ENCODE results near the gene GLCE.
A peak's percentile ranks its signal among the peaks of the same experiment; 100 is the strongest.

Gene GLCE

DNA sequence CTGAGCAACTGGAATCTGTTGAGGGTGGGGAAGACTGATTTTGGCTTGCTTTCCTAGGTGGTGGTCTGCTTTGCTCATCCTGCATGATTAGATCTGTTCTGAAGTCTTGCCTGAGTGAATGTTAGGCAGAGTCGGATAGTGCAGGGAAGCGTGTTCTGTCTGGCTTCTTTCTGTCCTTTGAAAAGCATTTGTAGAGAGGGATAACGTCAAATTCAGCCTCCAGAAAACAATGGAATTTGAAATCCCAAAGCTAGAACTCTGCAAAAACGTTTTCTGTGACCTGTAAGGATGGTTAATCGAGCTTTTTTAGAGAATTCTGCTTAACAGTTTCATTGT, 1.4 kb downstream of the GLCE start:
- Histone ChIP-seq H2AFZ (ENCODE audit: low read length) (no peak overlapping the region), H3K79me2 (ENCODE audit: insufficient read depth, low read length) (no peaks in the 10 kb centered on the region)

DNA sequence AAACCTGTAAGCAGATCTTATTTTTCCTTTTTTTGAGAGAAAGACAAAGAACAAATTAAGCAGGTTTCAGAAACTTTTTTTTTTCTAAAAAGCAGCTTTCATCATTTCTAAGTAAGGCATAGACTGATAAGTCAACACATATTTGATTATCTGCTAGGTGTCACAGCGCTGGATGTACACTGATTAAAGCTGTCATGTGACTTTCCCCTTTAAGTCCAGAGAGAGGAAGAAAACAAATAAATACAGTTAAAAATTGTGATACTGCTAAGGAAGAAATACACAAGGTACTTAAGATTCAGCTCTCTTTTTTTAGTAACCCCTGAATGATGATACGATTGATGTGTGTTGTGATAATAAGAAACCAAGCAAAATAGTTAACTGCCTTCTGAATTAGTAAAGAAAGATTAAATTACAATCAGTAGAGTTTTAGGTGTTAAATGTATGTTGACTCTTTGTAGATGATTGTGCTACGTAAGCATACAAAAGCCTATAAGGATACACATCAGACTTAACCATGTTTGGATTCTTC, 2.8 kb downstream of the GLCE start:
- Histone ChIP-seq H3K79me2 (ENCODE audit: insufficient read depth, low read length) (no peaks in the 10 kb centered on the region), H3K4me3 (ENCODE audit: low read depth, low read length, poor library complexity, severe bottlenecking) (no peak overlapping the region), H4K20me1 (ENCODE audit: insufficient read depth, low read length) (no peaks in the 10 kb centered on the region), H3K9me3 (ENCODE audit: low read length) (no peaks in the 10 kb centered on the region), H3K36me3 (ENCODE audit: insufficient read depth, low read length) (no peaks in the 10 kb centered on the region), H3K9me2 (ENCODE audit: low read depth, low read length) (no peaks in the 10 kb centered on the region), H3K9ac (ENCODE audit: low read length) (no peak overlapping the region), H3K27me3 (ENCODE audit: insufficient read depth, low read length) (no peaks in the 10 kb centered on the region; the same call in 1 of the 2 replicates), H3F3A (ENCODE audit: insufficient read depth, low read length) (no peaks in the 10 kb centered on the region), H3K4me2 (ENCODE audit: low read length) (no peak overlapping the region), H3K4me1 (ENCODE audit: insufficient read depth, low read length, severe bottlenecking) (peaks cover 13% of the 10 kb centered on the region), H2AFZ (ENCODE audit: low read length) (no peak overlapping the region), H3K27ac (ENCODE audit: low read depth, low read length, poor library complexity, severe bottlenecking) (no peak overlapping the region)
- TF ChIP-seq, protein P1, sequence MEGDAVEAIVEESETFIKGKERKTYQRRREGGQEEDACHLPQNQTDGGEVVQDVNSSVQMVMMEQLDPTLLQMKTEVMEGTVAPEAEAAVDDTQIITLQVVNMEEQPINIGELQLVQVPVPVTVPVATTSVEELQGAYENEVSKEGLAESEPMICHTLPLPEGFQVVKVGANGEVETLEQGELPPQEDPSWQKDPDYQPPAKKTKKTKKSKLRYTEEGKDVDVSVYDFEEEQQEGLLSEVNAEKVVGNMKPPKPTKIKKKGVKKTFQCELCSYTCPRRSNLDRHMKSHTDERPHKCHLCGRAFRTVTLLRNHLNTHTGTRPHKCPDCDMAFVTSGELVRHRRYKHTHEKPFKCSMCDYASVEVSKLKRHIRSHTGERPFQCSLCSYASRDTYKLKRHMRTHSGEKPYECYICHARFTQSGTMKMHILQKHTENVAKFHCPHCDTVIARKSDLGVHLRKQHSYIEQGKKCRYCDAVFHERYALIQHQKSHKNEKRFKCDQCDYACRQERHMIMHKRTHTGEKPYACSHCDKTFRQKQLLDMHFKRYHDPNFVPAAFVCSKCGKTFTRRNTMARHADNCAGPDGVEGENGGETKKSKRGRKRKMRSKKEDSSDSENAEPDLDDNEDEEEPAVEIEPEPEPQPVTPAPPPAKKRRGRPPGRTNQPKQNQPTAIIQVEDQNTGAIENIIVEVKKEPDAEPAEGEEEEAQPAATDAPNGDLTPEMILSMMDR (IDR thresholded peaks at IDR 0.05; ENCODE audit: low read length), result no peak
- TF ChIP-seq EZH2 (IDR thresholded peaks at IDR 0.05; ENCODE audit: borderline replicate concordance, low read length), result no peak

More for the DNA sequence above, 1.4 kb downstream of the GLCE start:
- Histone ChIP-seq H3K4me3 (ENCODE audit: low read depth, low read length, poor library complexity, severe bottlenecking) (peak overlapping the region; percentile 87), H3K9me3 (ENCODE audit: low read length) (no peaks in the 10 kb centered on the region), H3K27me3 (ENCODE audit: insufficient read depth, low read length) (no peaks in the 10 kb centered on the region; the same call in 1 of the 2 replicates), H3K27ac (ENCODE audit: low read depth, low read length, poor library complexity, severe bottlenecking) (no peak overlapping the region), H3K9ac (ENCODE audit: low read length) (peak overlapping the region; percentile 88; the same call in 1 of the 2 replicates), H4K20me1 (ENCODE audit: insufficient read depth, low read length) (no peaks in the 10 kb centered on the region), H3K4me1 (ENCODE audit: insufficient read depth, low read length, severe bottlenecking) (peaks cover 13% of the 10 kb centered on the region), H3K4me2 (ENCODE audit: low read length) (peak overlapping the region; percentile 94), H3F3A (ENCODE audit: insufficient read depth, low read length) (no peaks in the 10 kb centered on the region), H3K9me2 (ENCODE audit: low read depth, low read length) (no peaks in the 10 kb centered on the region), H3K36me3 (ENCODE audit: insufficient read depth, low read length) (no peaks in the 10 kb centered on the region)
- TF ChIP-seq EZH2 (IDR thresholded peaks at IDR 0.05; ENCODE audit: borderline replicate concordance, low read length), result no peak
- TF ChIP-seq, protein P1 (IDR thresholded peaks at IDR 0.05; ENCODE audit: low read length), result no peak

DNA sequence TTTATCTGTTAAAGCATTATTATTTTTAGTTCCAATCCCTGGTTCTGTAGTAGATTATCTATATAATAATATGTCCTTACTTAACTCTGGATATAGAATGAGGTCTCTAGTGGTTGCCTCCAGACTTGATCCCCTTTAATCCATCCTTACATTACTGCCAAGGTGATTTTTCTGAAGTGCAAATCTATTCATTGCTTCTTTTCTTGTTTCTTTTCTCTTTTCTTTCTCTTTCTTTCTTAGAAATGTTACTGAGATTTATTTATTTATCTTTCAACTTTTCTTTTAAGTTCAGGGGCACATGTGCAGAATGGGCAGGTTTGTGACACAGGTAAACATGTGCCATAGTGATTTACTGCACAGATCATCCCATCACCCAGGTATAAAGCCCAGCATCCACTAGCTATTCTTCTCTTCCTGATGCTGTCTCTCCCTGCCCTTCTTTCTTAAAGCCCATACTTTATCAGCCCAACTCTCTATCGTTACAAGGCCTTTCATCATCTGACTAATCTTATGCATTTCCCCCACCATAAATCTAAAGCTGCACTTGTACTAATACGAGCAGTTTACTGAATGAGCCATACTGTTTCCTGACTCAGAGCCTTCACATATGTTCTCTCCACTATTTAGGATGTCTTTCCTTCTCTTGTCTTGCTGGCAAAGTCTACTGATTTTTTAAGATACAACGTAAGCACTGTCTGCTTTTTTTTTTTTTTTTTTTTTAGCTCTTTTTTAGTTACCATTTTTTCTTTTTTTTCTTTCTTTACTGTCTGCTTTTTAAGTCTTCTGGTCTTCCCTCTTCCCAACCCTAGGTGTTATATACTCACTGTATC, 4.6 kb downstream of the GLCE start:
- H3K27me3 ChIP-seq (ENCODE audit: insufficient read depth, low read length), result no peaks in the 10 kb centered on the region; the same call in 1 of the 2 replicates
- no peak overlapping the region for H3K4me3 ChIP-seq (ENCODE audit: low read depth, low read length, poor library complexity, severe bottlenecking)
- H3K27ac ChIP-seq (ENCODE audit: low read depth, low read length, poor library complexity, severe bottlenecking), result no peak overlapping the region
- no peak overlapping the region for H2AFZ ChIP-seq (ENCODE audit: low read length)
- no peaks in the 10 kb centered on the region for H3F3A ChIP-seq (ENCODE audit: insufficient read depth, low read length)
- H3K9ac ChIP-seq (ENCODE audit: low read length), result no peak overlapping the region
- no peaks in the 10 kb centered on the region for H3K9me3 ChIP-seq (ENCODE audit: low read length)
- H3K9me2 ChIP-seq (ENCODE audit: low read depth, low read length), result no peaks in the 10 kb centered on the region
- TF ChIP-seq, protein P1 (IDR thresholded peaks at IDR 0.05; ENCODE audit: low read length), result no peak
- no peak for TF ChIP-seq EZH2 (IDR thresholded peaks at IDR 0.05; ENCODE audit: borderline replicate concordance, low read length)
- H3K79me2 ChIP-seq (ENCODE audit: insufficient read depth, low read length), result no peaks in the 10 kb centered on the region
- H3K4me2 ChIP-seq (ENCODE audit: low read length), result no peak overlapping the region
- no peaks in the 10 kb centered on the region for H3K36me3 ChIP-seq (ENCODE audit: insufficient read depth, low read length)
- H4K20me1 ChIP-seq (ENCODE audit: insufficient read depth, low read length), result no peaks in the 10 kb centered on the region
- H3K4me1 ChIP-seq (ENCODE audit: insufficient read depth, low read length, severe bottlenecking), result peaks cover 8% of the 10 kb centered on the region
